ENCODE data around the gene TCAF1.
"Not testable (repeated sequence)": the region's sequence is repeated elsewhere in the genome, so short reads cannot be mapped to it uniquely, and the experiment has no call there.

DNA sequence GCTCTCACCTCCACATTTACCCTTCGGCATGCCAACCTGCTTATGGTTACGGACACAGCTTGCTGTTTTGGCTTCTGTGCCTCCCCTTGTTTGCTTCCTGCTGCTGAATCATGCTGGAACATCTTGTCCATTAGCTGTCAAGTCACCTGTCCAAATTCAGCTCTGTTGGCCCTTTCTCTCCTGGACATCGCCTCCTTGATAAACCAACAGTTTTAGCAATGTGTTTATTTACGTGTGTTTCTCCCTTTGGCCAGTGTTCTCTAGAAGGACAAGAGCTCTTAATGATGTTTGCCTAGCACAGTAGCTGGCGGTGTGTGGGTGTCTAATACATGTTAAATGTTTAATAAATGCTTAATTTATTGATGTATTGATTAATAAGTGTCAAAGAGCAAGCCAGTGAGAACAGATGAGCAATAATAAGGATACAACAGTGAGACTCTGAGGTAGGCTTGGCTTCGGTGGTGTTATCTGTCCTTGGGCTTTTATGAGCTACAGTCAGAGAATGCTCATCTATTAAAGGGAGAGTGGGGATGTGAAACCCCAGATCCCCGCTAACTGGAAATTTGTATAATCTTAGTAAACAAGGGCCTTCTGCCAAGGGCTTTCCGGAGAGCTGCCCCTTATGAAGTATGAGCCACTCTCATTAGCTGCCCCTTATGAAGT, 85.4 kb downstream of the TCAF1 start:
- TF ChIP-seq, protein P1, sequence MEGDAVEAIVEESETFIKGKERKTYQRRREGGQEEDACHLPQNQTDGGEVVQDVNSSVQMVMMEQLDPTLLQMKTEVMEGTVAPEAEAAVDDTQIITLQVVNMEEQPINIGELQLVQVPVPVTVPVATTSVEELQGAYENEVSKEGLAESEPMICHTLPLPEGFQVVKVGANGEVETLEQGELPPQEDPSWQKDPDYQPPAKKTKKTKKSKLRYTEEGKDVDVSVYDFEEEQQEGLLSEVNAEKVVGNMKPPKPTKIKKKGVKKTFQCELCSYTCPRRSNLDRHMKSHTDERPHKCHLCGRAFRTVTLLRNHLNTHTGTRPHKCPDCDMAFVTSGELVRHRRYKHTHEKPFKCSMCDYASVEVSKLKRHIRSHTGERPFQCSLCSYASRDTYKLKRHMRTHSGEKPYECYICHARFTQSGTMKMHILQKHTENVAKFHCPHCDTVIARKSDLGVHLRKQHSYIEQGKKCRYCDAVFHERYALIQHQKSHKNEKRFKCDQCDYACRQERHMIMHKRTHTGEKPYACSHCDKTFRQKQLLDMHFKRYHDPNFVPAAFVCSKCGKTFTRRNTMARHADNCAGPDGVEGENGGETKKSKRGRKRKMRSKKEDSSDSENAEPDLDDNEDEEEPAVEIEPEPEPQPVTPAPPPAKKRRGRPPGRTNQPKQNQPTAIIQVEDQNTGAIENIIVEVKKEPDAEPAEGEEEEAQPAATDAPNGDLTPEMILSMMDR (IDR thresholded peaks at IDR 0.05), result not testable (repeated sequence)
- not testable (repeated sequence) for TF ChIP-seq POLR2A (IDR thresholded peaks at IDR 0.05)

Measured in body of pancreas (tissue), 4 donors.